Measurements from ENCODE around the gene CCR6. TPM values are rescaled to one million over a fixed set of nuclear protein-coding genes. Genes with fewer than 3 reads are reported as not detected.

CCR6 gene
- total and polyA plus RNA-seq, 2 of the 8 experiments (the other 6 are each of a cell fraction or from before 2014, with no cell fraction given) = 0.06 TPM; not detected in 1

GRCh38 chr6:167118839-167119238 lies 4.1 kb upstream of the CCR6 start (continued):
- TF ChIP-seq SRF (IDR thresholded peaks at IDR 0.05; ENCODE audit: low read depth, low read length) (no peak), CBX8 (IDR thresholded peaks at IDR 0.05; ENCODE audit: borderline replicate concordance, low read depth, low read length) (no peak), EGR1 (IDR thresholded peaks at IDR 0.05; ENCODE audit: borderline replicate concordance, low read depth, low read length) (no peak), MAFK (IDR thresholded peaks at IDR 0.05; ENCODE audit: low read depth, low read length) (no peak)

Data from H1 (cell line).